H1 (cell line): ENCODE measurements around the gene COLEC12. TPM values are rescaled to one million over a fixed set of nuclear protein-coding genes. Genes with fewer than 3 reads are reported as not detected.

ENCODE experiments used
- KDM1A ChIP-seq: fragments of 200-600, 300-600 bp; sonication (generic); IDR thresholded peaks from 2 replicates; pipeline ENCODE4 v1.7.1; 2016; ENCODE audit warnings: mild to moderate bottlenecking, low read length, borderline replicate concordance
- POU5F1 ChIP-seq: IDR thresholded peaks from 2 replicates; pipeline ENCODE4 v1.6.1; 2011; ENCODE audit warnings: low read depth, mild to moderate bottlenecking, low read length, moderate library complexity
- RAD21 ChIP-seq, 2 experiments: IDR thresholded peaks in 1 of 2; conservative IDR thresholded peaks in 1 of 2; 2 replicates each; pipeline ENCODE4 v1.6.1; 2011; ENCODE audit warnings: low read depth in 2 of 2, low read length in 2 of 2, improper control_type of control experiment in 1 of 2, inconsistent platforms in 1 of 2, mild to moderate bottlenecking in 1 of 2, moderate library complexity in 1 of 2
- polyA plus RNA-seq, 7 experiments: library from polyadenylated mRNA; depleted of rRNA in 3 of 7; stranded (reverse) in 5 of 7; unstranded in 2 of 7; fragments of >200 nt in 5 of 7; fragments of 200-250 nt in 2 of 7; gene quantifications; 1 replicate in 5 of 7; 2 replicates in 1 of 7; 4 replicates in 1 of 7; pipeline versions ENCODE4 v1.2.1 to v1.2.3, GENCODE V29; 2011 to 2013; ENCODE audit warnings: missing spikeins in 2 of 7, mixed read lengths in 2 of 7
- total RNA-seq: library from RNA; stranded (reverse); fragmentation: NEBNext Ultra II Directional; extraction: Animal tissue kit (Norgen Biotek cat#: 25700); gene quantifications from 2 replicates; pipeline ENCODE4 v1.2.1, GENCODE V29; 2021

The COLEC12 gene
- total and polyA plus RNA-seq, 2 of the 8 experiments (the other 6 are each of a cell fraction or from before 2014, with no cell fraction given) = 0.44 to 2.3 TPM

DNA sequence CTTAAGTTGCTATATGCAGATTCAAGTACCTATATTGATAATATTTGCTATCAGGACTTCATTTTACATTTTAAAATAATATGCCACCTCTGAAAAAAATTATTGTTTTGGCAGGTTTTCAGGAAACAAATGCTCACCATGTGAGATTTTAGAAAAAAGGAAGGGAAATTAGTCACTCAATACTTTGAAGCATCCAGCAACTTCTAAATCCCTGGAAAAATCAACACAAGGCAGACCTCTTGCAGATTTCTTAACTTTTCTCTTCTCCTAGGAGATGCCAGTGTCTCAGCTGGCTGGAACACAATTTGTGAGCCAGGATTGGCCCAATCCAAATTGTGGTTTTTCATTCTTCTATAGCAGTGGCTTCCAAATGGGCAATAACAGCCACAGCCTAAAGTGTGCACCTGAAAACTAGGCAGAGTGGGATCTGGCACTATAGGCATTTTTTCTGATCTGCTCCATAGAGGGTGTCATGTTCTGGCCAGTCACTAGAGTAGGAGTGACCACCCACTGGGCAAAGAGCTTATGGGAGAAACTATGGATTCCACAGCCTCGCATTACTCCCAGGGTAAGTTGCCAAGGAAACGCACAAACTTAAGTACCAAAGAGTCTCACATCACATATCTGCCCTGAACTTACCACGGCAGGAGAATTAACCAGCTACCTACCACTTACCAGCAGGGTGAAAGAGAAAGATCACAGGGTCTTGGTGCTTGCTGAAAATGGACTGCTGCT is 204.6 kb downstream of the COLEC12 start (continued):
- TF ChIP-seq POU5F1 (no peak), RAD21 (IDR thresholded peaks at IDR 0.05 in 1 of 2, conservative IDR thresholded peaks at IDR 0.05 in 1 of 2; ENCODE audit: low read depth in 2 of 2, low read length in 2 of 2) (no peak), KDM1A (no peak)
